ENCODE data around the gene PANX2. TPM values are rescaled to one million over a fixed set of nuclear protein-coding genes. Genes with fewer than 3 reads are reported as not detected.
"Not testable (repeated sequence)": the region's sequence is repeated elsewhere in the genome, so short reads cannot be mapped to it uniquely, and the experiment has no call there.

PANX2 gene
- 0.62 and 1.4 TPM in 2 replicates for total RNA-seq (2014; rRNA removed; shearing (Covaris generic))

- DNase-seq (ENCODE audit: low spot score), result no peak
- in situ Hi-C loops (cut with HindIII; ENCODE audit: low sequenced_read_pairs), result no loop called here
Observed at GRCh38 chr22:50170453-50171318, at the start of gene PANX2. Gene PANX2, plus strand, starts transcription at chr22:50170731. Its CDS starts 0 bp downstream, at chr22:50170731.

- no peak for DNase-seq (ENCODE audit: low spot score)
- in situ Hi-C loops (cut with HindIII; ENCODE audit: low sequenced_read_pairs), result no loop called here
Observed at GRCh38 chr22:50121202-50121740, 49.3 kb upstream of the PANX2 start.

GRCh38 chr22:50123119-50123518 is 47.4 kb upstream of the PANX2 start:
- no peak for DNase-seq (ENCODE audit: low spot score)

GRCh38 chr22:50125029-50125428 is 45.5 kb upstream of the PANX2 start:
- DNase-seq (ENCODE audit: low spot score), result no peak
- in situ Hi-C loops (cut with HindIII; ENCODE audit: low sequenced_read_pairs), result no loop called here

More at GRCh38 chr22:50123119-50123518, 47.4 kb upstream of the PANX2 start:
- in situ Hi-C loops (cut with HindIII; ENCODE audit: low sequenced_read_pairs), result no loop called here

- in situ Hi-C loops (cut with HindIII; ENCODE audit: low sequenced_read_pairs), result no loop called here
- no peak for DNase-seq (ENCODE audit: low spot score)
Observed at GRCh38 chr22:50129121-50129736, 41.3 kb upstream of the PANX2 start.

- no peak for DNase-seq (ENCODE audit: low spot score)
- in situ Hi-C loops (cut with HindIII; ENCODE audit: low sequenced_read_pairs), result no loop called here
Observed at GRCh38 chr22:50131894-50132293, 38.6 kb upstream of the PANX2 start.

- no peak for DNase-seq (ENCODE audit: low spot score)
- in situ Hi-C loops (cut with HindIII; ENCODE audit: low sequenced_read_pairs), result no loop called here
Observed at GRCh38 chr22:50134481-50134880, 36.0 kb upstream of the PANX2 start.

- in situ Hi-C loops (cut with HindIII; ENCODE audit: low sequenced_read_pairs), result no loop called here
- no peak for DNase-seq (ENCODE audit: low spot score)
Observed at GRCh38 chr22:50136581-50137015, 33.9 kb upstream of the PANX2 start.

- DNase-seq (ENCODE audit: low spot score); in situ Hi-C loops (cut with HindIII; ENCODE audit: low sequenced_read_pairs): not testable (repeated sequence)
Observed at GRCh38 chr22:50137277-50137676, 33.3 kb upstream of the PANX2 start.

GRCh38 chr22:50138041-50138440 is 32.5 kb upstream of the PANX2 start:
- in situ Hi-C loops (cut with HindIII; ENCODE audit: low sequenced_read_pairs), result no loop called here
- no peak for DNase-seq (ENCODE audit: low spot score)

GRCh38 chr22:50138988-50139387 is 31.5 kb upstream of the PANX2 start:
- DNase-seq (ENCODE audit: low spot score), result no peak
- in situ Hi-C loops (cut with HindIII; ENCODE audit: low sequenced_read_pairs), result no loop called here

GRCh38 chr22:50139843-50140415 is 30.6 kb upstream of the PANX2 start:
- in situ Hi-C loops (cut with HindIII; ENCODE audit: low sequenced_read_pairs), result no loop called here
- no peak for DNase-seq (ENCODE audit: low spot score)

GRCh38 chr22:50140615-50141014 is 29.9 kb upstream of the PANX2 start:
- DNase-seq (ENCODE audit: low spot score), result no peak
- in situ Hi-C loops (cut with HindIII; ENCODE audit: low sequenced_read_pairs), result no loop called here

GRCh38 chr22:50141462-50141861 is 29.1 kb upstream of the PANX2 start:
- in situ Hi-C loops (cut with HindIII; ENCODE audit: low sequenced_read_pairs), result no loop called here
- no peak for DNase-seq (ENCODE audit: low spot score)

GRCh38 chr22:50141891-50142363 is 28.6 kb upstream of the PANX2 start:
- DNase-seq (ENCODE audit: low spot score), result no peak
- in situ Hi-C loops (cut with HindIII; ENCODE audit: low sequenced_read_pairs), result no loop called here

GRCh38 chr22:50143096-50143495 is 27.4 kb upstream of the PANX2 start:
- in situ Hi-C loops (cut with HindIII; ENCODE audit: low sequenced_read_pairs), result no loop called here
- no peak for DNase-seq (ENCODE audit: low spot score)

- no peak for DNase-seq (ENCODE audit: low spot score)
- in situ Hi-C loops (cut with HindIII; ENCODE audit: low sequenced_read_pairs), result no loop called here
Observed at GRCh38 chr22:50144005-50144614, 26.4 kb upstream of the PANX2 start.

- in situ Hi-C loops (cut with HindIII; ENCODE audit: low sequenced_read_pairs), result no loop called here
- no peak for DNase-seq (ENCODE audit: low spot score)
Observed at GRCh38 chr22:50145721-50146438, 24.7 kb upstream of the PANX2 start.

Measured in G401 (cell line).